Measurements from ENCODE around the gene PCDHA2. TPM values are rescaled to one million over a fixed set of nuclear protein-coding genes. Genes with fewer than 3 reads are reported as not detected.
"Not testable (repeated sequence)": the region's sequence is repeated elsewhere in the genome, so short reads cannot be mapped to it uniquely, and the experiment has no call there.

Gene PCDHA2
- 0.81 TPM for polyA plus RNA-seq
- long read RNA-seq, donor 1, partial matches to known transcripts = 0 of 1 reads
- long read RNA-seq, donor 1, other reads (novel, unspliced or antisense) = 0 of 1 reads
- long read RNA-seq, donor 2 = 0 reads
- long read RNA-seq, donor 3 = 0 reads
- long read RNA-seq, donor 4 = 0 reads
- long read RNA-seq, donor 5 = 0 reads
- long read RNA-seq, donor 6 = 0 reads
- long read RNA-seq, donor 7, full-length matches to known transcripts = 2 of 2 reads
- long read RNA-seq, donor 7, partial matches to known transcripts = 0 of 2 reads
- long read RNA-seq, donor 7, other reads (novel, unspliced or antisense) = 0 of 2 reads
- long read RNA-seq, donor 8 = 0 reads
- long read RNA-seq, donor 9 = 0 reads
- long read RNA-seq, donor 10 = 0 reads
- long read RNA-seq, donor 11, full-length matches to known transcripts = 1 of 1 reads
- long read RNA-seq, donor 11, partial matches to known transcripts = 0 of 1 reads
- long read RNA-seq, donor 11, other reads (novel, unspliced or antisense) = 0 of 1 reads

GRCh38 chr5:140794595-140795258 lies at the start of gene PCDHA2:
TSS of gene PCDHA2 (plus strand) at chr5:140794852.
- Histone ChIP-seq H3K9me3 (ENCODE audit: control insufficient read depth, low read depth, low read length) (peaks cover 21% of the 10 kb centered on the region), H3K4me3 (ENCODE audit: low read length) (no peak within 1 kb of the TSS), H3K27me3 (ENCODE audit: control insufficient read depth, insufficient read depth, low read length) (no peaks in the 10 kb centered on the region), H3K27ac (ENCODE audit: low read length) (no peak within 1 kb of the TSS), H3K4me1 (ENCODE audit: control insufficient read depth, insufficient read depth, low read length) (no peaks in the 10 kb centered on the region), H3K36me3 (ENCODE audit: control insufficient read depth, insufficient read depth, low read length) (no peaks in the 10 kb centered on the region)
- no peak for DNase-seq
- 20% methylated on average over 2 of the region's 27 CpGs for WGBS (ENCODE audit: insufficient coverage, low lambda C conversion rate)

- Histone ChIP-seq H3K9me3 (ENCODE audit: control insufficient read depth, low read depth, low read length) (peaks cover 24% of the 10 kb centered on the region), H3K4me1 (ENCODE audit: control insufficient read depth, insufficient read depth, low read length) (no peaks in the 10 kb centered on the region), H3K36me3 (ENCODE audit: control insufficient read depth, insufficient read depth, low read length) (no peaks in the 10 kb centered on the region), H3K27me3 (ENCODE audit: control insufficient read depth, insufficient read depth, low read length) (no peaks in the 10 kb centered on the region), H3K27ac (ENCODE audit: low read length) (no peak overlapping the region), H3K4me3 (ENCODE audit: low read length) (no peak overlapping the region)
- no peak for DNase-seq
- WGBS (ENCODE audit: insufficient coverage, low lambda C conversion rate) = no CpG with 5 or more reads among the region's 5 CpGs
Observed at GRCh38 chr5:140753561-140753960, 41.1 kb upstream of the PCDHA2 start.

GRCh38 chr5:140764177-140764973 lies 30.3 kb upstream of the PCDHA2 start:
- no peaks in the 10 kb centered on the region for H3K4me1 ChIP-seq (ENCODE audit: control insufficient read depth, insufficient read depth, low read length)
- H3K27ac ChIP-seq (ENCODE audit: low read length) = no peak overlapping the region
- H3K36me3 ChIP-seq (ENCODE audit: control insufficient read depth, insufficient read depth, low read length) = no peaks in the 10 kb centered on the region
- H3K4me3 ChIP-seq (ENCODE audit: low read length) = no peak overlapping the region
- no peak for DNase-seq
- H3K9me3 ChIP-seq (ENCODE audit: control insufficient read depth, low read depth, low read length) = peaks cover 32% of the 10 kb centered on the region
- no peaks in the 10 kb centered on the region for H3K27me3 ChIP-seq (ENCODE audit: control insufficient read depth, insufficient read depth, low read length)
- WGBS (ENCODE audit: insufficient coverage, low lambda C conversion rate) = 83% methylated on average over 2 of the region's 2 CpGs

- no peak for DNase-seq
- Histone ChIP-seq H3K27me3 (ENCODE audit: control insufficient read depth, insufficient read depth, low read length) (no peaks in the 10 kb centered on the region), H3K4me1 (ENCODE audit: control insufficient read depth, insufficient read depth, low read length) (no peaks in the 10 kb centered on the region), H3K36me3 (ENCODE audit: control insufficient read depth, insufficient read depth, low read length) (no peaks in the 10 kb centered on the region), H3K9me3 (ENCODE audit: control insufficient read depth, low read depth, low read length) (peaks cover 34% of the 10 kb centered on the region), H3K27ac (ENCODE audit: low read length) (no peak overlapping the region), H3K4me3 (ENCODE audit: low read length) (no peak overlapping the region)
- WGBS (ENCODE audit: insufficient coverage, low lambda C conversion rate) = 73% methylated on average over 2 of the region's 4 CpGs
Observed at GRCh38 chr5:140767444-140767843, 27.2 kb upstream of the PCDHA2 start.

GRCh38 chr5:140780512-140780911 lies 14.1 kb upstream of the PCDHA2 start:
- H3K36me3 ChIP-seq (ENCODE audit: control insufficient read depth, insufficient read depth, low read length) = no peaks in the 10 kb centered on the region
- H3K9me3 ChIP-seq (ENCODE audit: control insufficient read depth, low read depth, low read length) = peaks cover 15% of the 10 kb centered on the region
- WGBS (ENCODE audit: insufficient coverage, low lambda C conversion rate) = no CpG with 5 or more reads among the region's 1 CpG
- no peaks in the 10 kb centered on the region for H3K4me1 ChIP-seq (ENCODE audit: control insufficient read depth, insufficient read depth, low read length)
- no peak for DNase-seq
- no peaks in the 10 kb centered on the region for H3K27me3 ChIP-seq (ENCODE audit: control insufficient read depth, insufficient read depth, low read length)
- no peak overlapping the region for H3K27ac ChIP-seq (ENCODE audit: low read length)
- no peak overlapping the region for H3K4me3 ChIP-seq (ENCODE audit: low read length)

GRCh38 chr5:140785905-140786686 lies 8.6 kb upstream of the PCDHA2 start, which contains the start of gene PCDHA1:
TSS of gene PCDHA1 (plus strand) at chr5:140786140.
- Histone ChIP-seq H3K4me1 (ENCODE audit: control insufficient read depth, insufficient read depth, low read length) (no peaks in the 10 kb centered on the region), H3K4me3 (ENCODE audit: low read length) (no peak within 1 kb of the TSS), H3K27me3 (ENCODE audit: control insufficient read depth, insufficient read depth, low read length) (peaks cover 15% of the 10 kb centered on the region), H3K36me3 (ENCODE audit: control insufficient read depth, insufficient read depth, low read length) (no peaks in the 10 kb centered on the region), H3K27ac (ENCODE audit: low read length) (no peak within 1 kb of the TSS), H3K9me3 (ENCODE audit: control insufficient read depth, low read depth, low read length) (peaks cover 27% of the 10 kb centered on the region)
- no peak for DNase-seq
- WGBS (ENCODE audit: insufficient coverage, low lambda C conversion rate) = 13% methylated on average over 3 of the region's 29 CpGs

GRCh38 chr5:140787422-140787821 lies 7.2 kb upstream of the PCDHA2 start:
- not testable (repeated sequence) for H3K27ac ChIP-seq (ENCODE audit: low read length); H3K36me3 ChIP-seq (ENCODE audit: control insufficient read depth, insufficient read depth, low read length); DNase-seq; H3K4me1 ChIP-seq (ENCODE audit: control insufficient read depth, insufficient read depth, low read length); H3K4me3 ChIP-seq (ENCODE audit: low read length)
- peaks cover 15% of the 10 kb centered on the region for H3K27me3 ChIP-seq (ENCODE audit: control insufficient read depth, insufficient read depth, low read length)
- peaks cover 27% of the 10 kb centered on the region for H3K9me3 ChIP-seq (ENCODE audit: control insufficient read depth, low read depth, low read length)
- WGBS (ENCODE audit: insufficient coverage, low lambda C conversion rate) = no CpG with 5 or more reads among the region's 44 CpGs

- H3K9me3 ChIP-seq (ENCODE audit: control insufficient read depth, low read depth, low read length) = peaks cover 27% of the 10 kb centered on the region
- DNase-seq; H3K27ac ChIP-seq (ENCODE audit: low read length); H3K36me3 ChIP-seq (ENCODE audit: control insufficient read depth, insufficient read depth, low read length); H3K4me3 ChIP-seq (ENCODE audit: low read length); H3K4me1 ChIP-seq (ENCODE audit: control insufficient read depth, insufficient read depth, low read length): not testable (repeated sequence)
- H3K27me3 ChIP-seq (ENCODE audit: control insufficient read depth, insufficient read depth, low read length) = peaks cover 15% of the 10 kb centered on the region
- WGBS (ENCODE audit: insufficient coverage, low lambda C conversion rate) = no CpG with 5 or more reads among the region's 70 CpGs
Observed at GRCh38 chr5:140787849-140788504, 6.7 kb upstream of the PCDHA2 start.

GRCh38 chr5:140791089-140791488 lies 3.6 kb upstream of the PCDHA2 start:
- WGBS (ENCODE audit: insufficient coverage, low lambda C conversion rate) = 41% methylated on average over 2 of the region's 2 CpGs
- Histone ChIP-seq H3K4me3 (ENCODE audit: low read length) (no peak overlapping the region), H3K27ac (ENCODE audit: low read length) (no peak overlapping the region), H3K27me3 (ENCODE audit: control insufficient read depth, insufficient read depth, low read length) (peaks cover 15% of the 10 kb centered on the region), H3K36me3 (ENCODE audit: control insufficient read depth, insufficient read depth, low read length) (no peaks in the 10 kb centered on the region), H3K4me1 (ENCODE audit: control insufficient read depth, insufficient read depth, low read length) (no peaks in the 10 kb centered on the region), H3K9me3 (ENCODE audit: control insufficient read depth, low read depth, low read length) (peaks cover 32% of the 10 kb centered on the region)
- DNase-seq = no peak
